T-helper 2 cell treated with Interferon-gamma antibody and Interleukin-4, amounts not matched to agents 5 μg/mL and 100 μg/mL, for 36 hours (primary cell): ENCODE results near the gene RBFA.

Source experiments
- DNase-seq: peaks from one replicate; pipeline ENCODE4 v3.0.0; 2021; ENCODE audit warnings: low spot score
- H3K27ac Mint-ChIP-seq: one replicate; pipeline ENCODE4 v1.8.0; 2021; ENCODE audit warnings: mild to moderate bottlenecking, mixed read lengths
- H3K27me3 Mint-ChIP-seq: one replicate; pipeline ENCODE4 v1.8.0; 2021; ENCODE audit warnings: low read depth, mixed read lengths
- H3K36me3 Mint-ChIP-seq: one replicate; pipeline ENCODE4 v1.8.0; 2021; ENCODE audit warnings: low read depth, mixed read lengths
- H3K4me1 Mint-ChIP-seq: one replicate; pipeline ENCODE4 v1.8.0; 2021; ENCODE audit warnings: low read depth, mixed read lengths
- H3K4me3 Mint-ChIP-seq: one replicate; pipeline ENCODE4 v1.8.0; 2022; ENCODE audit warnings: mild to moderate bottlenecking, moderate library complexity, mixed read lengths
- H3K9me3 Mint-ChIP-seq: one replicate; pipeline ENCODE4 v1.8.0; 2021; ENCODE audit warnings: mixed read lengths

The RBFA gene

DNA sequence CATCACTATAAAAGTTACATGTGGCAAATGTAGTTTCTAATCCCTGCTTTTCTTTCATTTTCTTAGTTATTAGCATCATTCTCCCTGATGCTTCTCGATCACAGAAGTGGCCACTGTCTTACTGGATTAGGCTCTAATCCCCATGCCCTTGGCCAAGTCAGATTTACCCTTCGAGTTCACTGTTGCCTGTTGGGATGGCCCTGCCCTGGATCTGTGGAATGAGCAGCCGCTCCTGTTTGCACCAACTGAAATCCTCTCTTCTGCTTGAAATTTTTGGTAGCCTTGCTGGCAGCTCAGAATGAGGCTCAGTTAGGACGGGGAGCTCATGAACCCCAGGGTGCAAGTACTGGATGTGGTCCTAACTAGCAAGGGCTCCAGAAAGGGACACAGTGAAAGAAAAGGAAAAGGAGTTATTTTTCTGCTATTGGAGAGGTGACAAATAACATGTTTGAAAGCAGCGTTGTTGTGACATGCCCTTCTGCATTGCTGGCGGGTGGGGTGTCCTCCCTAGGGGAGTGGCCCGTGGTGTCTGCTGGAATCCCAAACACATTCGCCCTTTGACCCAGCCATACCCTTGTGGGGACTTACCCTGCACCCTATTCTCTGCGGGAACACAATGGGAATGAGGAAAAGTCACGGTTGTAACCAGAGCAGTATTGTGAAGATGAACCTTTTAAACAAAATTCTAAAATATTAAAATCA, 34.5 kb downstream of the RBFA start:
- Mint-ChIP-seq H3K27ac (no peak overlapping the region), H3K4me1 (no peaks in the 10 kb centered on the region), H3K27me3 (no peaks in the 10 kb centered on the region), H3K9me3 (peaks cover under 1% of the 10 kb centered on the region), H3K4me3 (no peak overlapping the region), H3K36me3 (no peaks in the 10 kb centered on the region)
- no peak for DNase-seq

GRCh38 chr18:80070825-80071224, 36.6 kb downstream of the RBFA start:
- no peak for DNase-seq
- no peaks in the 10 kb centered on the region for H3K36me3 Mint-ChIP-seq
- H3K27ac Mint-ChIP-seq: no peak overlapping the region
- no peaks in the 10 kb centered on the region for H3K4me1 Mint-ChIP-seq
- H3K27me3 Mint-ChIP-seq: no peaks in the 10 kb centered on the region
- no peaks in the 10 kb centered on the region for H3K9me3 Mint-ChIP-seq
- no peak overlapping the region for H3K4me3 Mint-ChIP-seq

DNA sequence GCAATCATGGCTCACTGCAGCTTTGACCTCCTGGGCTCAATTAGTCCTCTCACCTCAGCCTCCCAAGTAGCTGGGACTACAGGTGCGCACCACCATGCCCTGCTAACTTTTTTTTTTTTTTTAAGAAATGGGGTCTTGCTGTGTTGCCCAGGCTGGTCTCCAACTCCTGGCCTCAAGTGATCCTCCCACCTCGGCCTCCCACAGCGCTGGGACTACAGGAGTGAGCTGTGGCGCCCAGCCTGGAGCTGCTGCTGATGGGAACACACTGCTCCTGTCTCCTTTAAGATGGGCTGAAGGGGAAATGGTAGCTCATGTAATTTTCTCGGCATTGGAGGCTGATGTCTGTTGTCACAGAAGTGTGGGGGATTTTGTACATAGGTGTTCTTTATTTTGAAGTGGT, 39.9 kb downstream of the RBFA start:
- Mint-ChIP-seq H3K36me3 (no peaks in the 10 kb centered on the region), H3K9me3 (no peaks in the 10 kb centered on the region), H3K27me3 (no peaks in the 10 kb centered on the region), H3K27ac (no peak overlapping the region), H3K4me1 (no peaks in the 10 kb centered on the region), H3K4me3 (no peak overlapping the region)
- DNase-seq: no peak

GRCh38 chr18:80074697-80075096, 40.5 kb downstream of the RBFA start:
- no peak for DNase-seq
- H3K27me3 Mint-ChIP-seq: no peaks in the 10 kb centered on the region
- no peaks in the 10 kb centered on the region for H3K36me3 Mint-ChIP-seq
- H3K4me3 Mint-ChIP-seq: no peak overlapping the region
- H3K4me1 Mint-ChIP-seq: no peaks in the 10 kb centered on the region
- H3K9me3 Mint-ChIP-seq: no peaks in the 10 kb centered on the region
- H3K27ac Mint-ChIP-seq: no peak overlapping the region

GRCh38 chr18:80075940-80076339, 41.7 kb downstream of the RBFA start:
- H3K36me3 Mint-ChIP-seq: no peaks in the 10 kb centered on the region
- H3K4me1 Mint-ChIP-seq: no peaks in the 10 kb centered on the region
- H3K4me3 Mint-ChIP-seq: no peak overlapping the region
- no peaks in the 10 kb centered on the region for H3K9me3 Mint-ChIP-seq
- H3K27me3 Mint-ChIP-seq: no peaks in the 10 kb centered on the region
- DNase-seq: no peak
- H3K27ac Mint-ChIP-seq: no peak overlapping the region

- Mint-ChIP-seq H3K36me3 (no peaks in the 10 kb centered on the region), H3K4me1 (no peaks in the 10 kb centered on the region), H3K9me3 (no peaks in the 10 kb centered on the region), H3K4me3 (no peak overlapping the region), H3K27ac (no peak overlapping the region), H3K27me3 (no peaks in the 10 kb centered on the region)
- no peak for DNase-seq
Observed at GRCh38 chr18:80076379-80076778, 42.1 kb downstream of the RBFA start.

GRCh38 chr18:80077873-80078272, 43.6 kb downstream of the RBFA start:
- Mint-ChIP-seq H3K4me1 (no peaks in the 10 kb centered on the region), H3K36me3 (no peaks in the 10 kb centered on the region), H3K27ac (no peak overlapping the region), H3K27me3 (no peaks in the 10 kb centered on the region), H3K4me3 (no peak overlapping the region), H3K9me3 (no peaks in the 10 kb centered on the region)
- DNase-seq: no peak
